ENCODE measurements around the gene PHLPP1.

PHLPP1 gene

GRCh38 chr18:63028380-63028779 lies 313.0 kb downstream of the PHLPP1 start:
- DNase-seq, result no peak

Data from NCI-H146 (cell line).